HG03039 (cell line): Measurements from ENCODE around the gene IRF5.
"Not testable (repeated sequence)": the region's sequence is repeated elsewhere in the genome, so short reads cannot be mapped to it uniquely, and the experiment has no call there.

ENCODE experiments used
- ATAC-seq: cut with Tn5 transposase; IDR thresholded peaks from one replicate; pipeline ENCODE4 v1.9.1; 2021; ENCODE audit warnings: mild to moderate bottlenecking, moderate library complexity; ENCODE audit not compliant: unreplicated experiment

Gene IRF5

GRCh38 chr7:128938544-128939074, 882 bp downstream of the IRF5 start:
- ATAC-seq: no peak

GRCh38 chr7:128939075-128939860, 1.5 kb downstream of the IRF5 start:
- ATAC-seq: no peak

GRCh38 chr7:128939861-128940410, 2.2 kb downstream of the IRF5 start:
- no peak for ATAC-seq

- ATAC-seq: peak; percentile 39
Measured at GRCh38 chr7:128940494-128941322, 3.0 kb downstream of the IRF5 start.

GRCh38 chr7:128941323-128941890, 3.7 kb downstream of the IRF5 start:
- no peak for ATAC-seq

GRCh38 chr7:128941946-128942526, 4.3 kb downstream of the IRF5 start:
- no peak for ATAC-seq

- not testable (repeated sequence) for ATAC-seq
Measured at GRCh38 chr7:128943251-128943650, 5.5 kb downstream of the IRF5 start.

GRCh38 chr7:128944487-128945236, 6.9 kb downstream of the IRF5 start:
- ATAC-seq: no peak

GRCh38 chr7:128945668-128946366, 8.1 kb downstream of the IRF5 start:
- no peak for ATAC-seq

GRCh38 chr7:128946936-128947830, 9.5 kb downstream of the IRF5 start:
- ATAC-seq: no peak

- no peak for ATAC-seq
Measured at GRCh38 chr7:128947854-128948253, 10.1 kb downstream of the IRF5 start.

- no peak for ATAC-seq
Measured at GRCh38 chr7:128948312-128948973, 10.7 kb downstream of the IRF5 start.

- ATAC-seq: no peak
Measured at GRCh38 chr7:128948976-128949760, 11.4 kb downstream of the IRF5 start.

- no peak for ATAC-seq
Measured at GRCh38 chr7:128951296-128951695, 13.6 kb downstream of the IRF5 start.

GRCh38 chr7:128954150-128954549, 16.4 kb downstream of the IRF5 start:
- no peak for ATAC-seq

- ATAC-seq: no peak
Measured at GRCh38 chr7:128954830-128955802, 17.4 kb downstream of the IRF5 start.
